ENCODE measurements around the gene ANKRD24. TPM values are rescaled to one million over a fixed set of nuclear protein-coding genes. Genes with fewer than 3 reads are reported as not detected.

The ANKRD24 gene
- total and polyA plus RNA-seq, 2 of the 13 experiments (the other 11 are each of a cell fraction or from before 2014, with no cell fraction given) = 0.13 to 0.24 TPM

GRCh38 chr19:4172861-4173473 lies 9.5 kb upstream of the ANKRD24 start (continued):
- TF ChIP-seq ZNF282 (IDR thresholded peaks at IDR 0.05; ENCODE audit: partially characterized antibody) = no peak
- TF ChIP-seq ZNF382 (CRISPR knock-in tag; IDR thresholded peaks at IDR 0.05; ENCODE audit: borderline replicate concordance) = no peak
- TF ChIP-seq ZNF337 (CRISPR knock-in tag; IDR thresholded peaks at IDR 0.05; ENCODE audit: borderline replicate concordance, low read depth) = no peak
- no peak for TF ChIP-seq HIVEP1 (CRISPR knock-in tag; IDR thresholded peaks at IDR 0.05)
- peak; percentile 52; the same call in 1 of the 2 replicates for TF ChIP-seq MIER3 (CRISPR knock-in tag; IDR thresholded peaks at IDR 0.05; ENCODE audit: borderline replicate concordance)
- no peak for TF ChIP-seq GABPA (IDR thresholded peaks at IDR 0.05; ENCODE audit: low read depth, low read length)
- no peak for TF ChIP-seq GABPA (CRISPR knock-in tag; IDR thresholded peaks at IDR 0.05; ENCODE audit: low read depth)
- TF ChIP-seq PAF1 (CRISPR knock-in tag; IDR thresholded peaks at IDR 0.05) = no peak
- peak; percentile 49; the same call in 1 of the 2 replicates for TF ChIP-seq CBX5 (CRISPR knock-in tag; IDR thresholded peaks at IDR 0.05; ENCODE audit: borderline replicate concordance)
- peak; percentile 91; the same call in 1 of the 2 replicates for TF ChIP-seq HOXA5 (CRISPR knock-in tag; IDR thresholded peaks at IDR 0.05)
- no peak for TF ChIP-seq PRPF4 (IDR thresholded peaks at IDR 0.05; ENCODE audit: low read depth, low read length, poor library complexity, severe bottlenecking)
- no peak for TF ChIP-seq ARNTL (CRISPR knock-in tag; IDR thresholded peaks at IDR 0.05)
- TF ChIP-seq AGO2 (optimal IDR thresholded peaks at IDR 0.05; ENCODE audit: low read depth, low read length) = peak; percentile 96
- no peak for TF ChIP-seq STAT6 (CRISPR knock-in tag; IDR thresholded peaks at IDR 0.05; ENCODE audit: borderline replicate concordance)
- TF ChIP-seq NBN (conservative IDR thresholded peaks at IDR 0.05) = no peak
- no peak for TF ChIP-seq ZNF550 (CRISPR knock-in tag; IDR thresholded peaks at IDR 0.05; ENCODE audit: borderline replicate concordance)
- TF ChIP-seq NFKBIZ (CRISPR knock-in tag; IDR thresholded peaks at IDR 0.05) = no peak
- peak; percentile 24 for TF ChIP-seq TEAD3 (CRISPR knock-in tag; optimal IDR thresholded peaks at IDR 0.05; ENCODE audit: borderline replicate concordance)
- peak; percentile 83 for TF ChIP-seq ZSCAN9 (CRISPR knock-in tag; IDR thresholded peaks at IDR 0.05; ENCODE audit: borderline replicate concordance)
- TF ChIP-seq DNMT3B (CRISPR knock-in tag; conservative IDR thresholded peaks at IDR 0.05) = peak; percentile 89; the same call in 1 of the 2 replicates
- no peak for TF ChIP-seq SMC3 (IDR thresholded peaks at IDR 0.05; ENCODE audit: low read length)
- no peak for TF ChIP-seq HDAC1 (CRISPR knock-in tag; IDR thresholded peaks at IDR 0.05)
- TF ChIP-seq POLR2G (IDR thresholded peaks at IDR 0.05; ENCODE audit: low read depth, low read length) = no peak
- no peak for TF ChIP-seq HMG20B (CRISPR knock-in tag; conservative IDR thresholded peaks at IDR 0.05)
- peak; percentile 73; the same call in 1 of the 2 replicates for TF ChIP-seq MEIS2 (CRISPR knock-in tag; IDR thresholded peaks at IDR 0.05)
- TF ChIP-seq, protein P1, sequence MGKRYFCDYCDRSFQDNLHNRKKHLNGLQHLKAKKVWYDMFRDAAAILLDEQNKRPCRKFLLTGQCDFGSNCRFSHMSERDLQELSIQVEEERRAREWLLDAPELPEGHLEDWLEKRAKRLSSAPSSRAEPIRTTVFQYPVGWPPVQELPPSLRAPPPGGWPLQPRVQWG (CRISPR knock-in tag; IDR thresholded peaks at IDR 0.05; ENCODE audit: borderline replicate concordance, low read depth) = no peak
- TF ChIP-seq RARA (CRISPR knock-in tag; IDR thresholded peaks at IDR 0.05) = 0 out of 2 replicates have a peak, but pooled peaks have one; percentile 28
- TF ChIP-seq ZNF34 (CRISPR knock-in tag; IDR thresholded peaks at IDR 0.05; ENCODE audit: borderline replicate concordance) = no peak
- no peak for TF ChIP-seq TCF7 (IDR thresholded peaks at IDR 0.05; ENCODE audit: low read depth)
- TF ChIP-seq, protein P2, sequence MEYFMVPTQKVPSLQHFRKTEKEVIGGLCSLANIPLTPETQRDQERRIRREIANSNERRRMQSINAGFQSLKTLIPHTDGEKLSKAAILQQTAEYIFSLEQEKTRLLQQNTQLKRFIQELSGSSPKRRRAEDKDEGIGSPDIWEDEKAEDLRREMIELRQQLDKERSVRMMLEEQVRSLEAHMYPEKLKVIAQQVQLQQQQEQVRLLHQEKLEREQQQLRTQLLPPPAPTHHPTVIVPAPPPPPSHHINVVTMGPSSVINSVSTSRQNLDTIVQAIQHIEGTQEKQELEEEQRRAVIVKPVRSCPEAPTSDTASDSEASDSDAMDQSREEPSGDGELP (IDR thresholded peaks at IDR 0.05; ENCODE audit: borderline replicate concordance, low read depth) = no peak
